Calu3 (cell line): Measurements from ENCODE around the gene ACSS3. TPM values are rescaled to one million over a fixed set of nuclear protein-coding genes. Genes with fewer than 3 reads are reported as not detected.

Experiments
- BruUV-seq: library from RNA; stranded (reverse); fragments of 400-500 nt; replicated peaks from 2 replicates; lab custom pipeline; 2021; lab: Mats Ljungman, UMichigan
- CTCF ChIA-PET: fragments of 300-600 bp; sonication (Branson Sonifier 250); formaldehyde crosslinking; loops from one replicate; lab custom pipeline; 2022; ENCODE audit warnings: antibody characterized with exemption; lab: Charles Lee
- DNase-seq: peaks from one replicate; pipeline ENCODE4 v3.0.0; 2022
- H3K27ac Mint-ChIP-seq: one replicate; pipeline ENCODE4 v1.8.0; 2022; ENCODE audit warnings: mixed read lengths; ENCODE audit not compliant: unreplicated experiment
- H3K27me3 Mint-ChIP-seq: one replicate; pipeline ENCODE4 v1.8.0; 2022; ENCODE audit warnings: mixed read lengths; ENCODE audit not compliant: unreplicated experiment
- H3K36me3 Mint-ChIP-seq: one replicate; pipeline ENCODE4 v1.8.0; 2022; ENCODE audit warnings: mild to moderate bottlenecking, moderate library complexity, mixed read lengths; ENCODE audit not compliant: insufficient read depth, unreplicated experiment
- H3K4me1 Mint-ChIP-seq: one replicate; pipeline ENCODE4 v1.8.0; 2022; ENCODE audit warnings: mild to moderate bottlenecking, low read depth, mixed read lengths; ENCODE audit not compliant: unreplicated experiment
- H3K4me3 Mint-ChIP-seq: one replicate; pipeline ENCODE4 v1.8.0; 2022; ENCODE audit warnings: mild to moderate bottlenecking, low read depth, moderate library complexity, mixed read lengths; ENCODE audit not compliant: unreplicated experiment
- H3K9me3 Mint-ChIP-seq: one replicate; pipeline ENCODE4 v1.8.0; 2022; ENCODE audit warnings: low read depth, mixed read lengths; ENCODE audit not compliant: unreplicated experiment
- intact Hi-C: fragments of 100-400 bp; cut with micrococcal nuclease; formaldehyde crosslinking; loops from one replicate; pipeline ENCODE4 v1.10.0; 2022; ENCODE audit not compliant: unreplicated experiment
- total RNA-seq: library from RNA; stranded (reverse); gene quantifications from 2 replicates; pipeline ENCODE4 v1.2.3, GENCODE V29; 2022
- TF ChIP-seq, protein P1 (sequence below): fragments of 200-600 bp; IDR thresholded peaks from one replicate; pipeline ENCODE4 v1.8.0; 2022; ENCODE audit warnings: antibody characterized with exemption; ENCODE audit not compliant: unreplicated experiment

Gene ACSS3
- total RNA-seq, 1 experiment from 2014 or later = 0.21 TPM

DNA sequence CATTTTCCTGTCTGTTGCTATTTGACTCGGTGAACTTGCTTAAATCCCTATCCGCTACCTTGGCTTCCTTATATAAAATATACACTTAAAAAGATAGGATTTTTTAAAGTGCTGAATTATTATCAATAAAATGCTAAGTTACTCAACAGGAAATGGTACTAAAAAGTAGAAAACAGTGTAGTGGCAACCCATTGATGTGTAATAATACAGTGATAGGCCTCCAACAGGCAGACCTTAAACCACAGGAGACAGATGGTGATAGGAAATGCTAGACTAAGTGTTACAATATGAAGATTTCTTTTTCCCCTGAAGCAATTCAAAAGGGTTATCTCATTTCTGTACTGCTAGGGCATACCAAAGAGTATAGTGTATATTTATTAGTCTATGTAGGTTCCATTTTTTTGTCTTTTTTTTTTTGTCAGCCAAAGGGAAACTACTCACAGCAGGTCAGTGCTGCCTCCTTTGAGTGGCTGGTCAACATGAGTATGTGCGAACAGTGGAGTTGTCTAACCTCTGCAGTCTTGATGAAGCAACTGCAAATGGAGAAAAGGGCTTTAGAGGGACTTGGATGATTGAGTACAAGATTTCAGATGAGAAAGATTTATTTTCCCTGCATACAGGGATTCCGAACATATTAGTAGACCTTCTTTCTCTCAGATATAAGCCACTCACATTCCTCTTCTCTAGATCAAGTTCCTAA lies 183.8 kb downstream of the ACSS3 start:
- H3K36me3 Mint-ChIP-seq = no peaks in the 10 kb centered on the region
- CTCF ChIA-PET = no interaction called here
- intact Hi-C loops = loop anchor here (5.0 kb wide), 1 partner anchor 504 kb away; no protein-coding TSS in a partner anchor
- H3K4me1 Mint-ChIP-seq = no peaks in the 10 kb centered on the region
- no peak overlapping the region for H3K27ac Mint-ChIP-seq
- no peaks in the 10 kb centered on the region for H3K9me3 Mint-ChIP-seq
- no TSS peak for BruUV-seq
- no peak for DNase-seq
- H3K4me3 Mint-ChIP-seq = no peak overlapping the region
- TF ChIP-seq, protein P1, sequence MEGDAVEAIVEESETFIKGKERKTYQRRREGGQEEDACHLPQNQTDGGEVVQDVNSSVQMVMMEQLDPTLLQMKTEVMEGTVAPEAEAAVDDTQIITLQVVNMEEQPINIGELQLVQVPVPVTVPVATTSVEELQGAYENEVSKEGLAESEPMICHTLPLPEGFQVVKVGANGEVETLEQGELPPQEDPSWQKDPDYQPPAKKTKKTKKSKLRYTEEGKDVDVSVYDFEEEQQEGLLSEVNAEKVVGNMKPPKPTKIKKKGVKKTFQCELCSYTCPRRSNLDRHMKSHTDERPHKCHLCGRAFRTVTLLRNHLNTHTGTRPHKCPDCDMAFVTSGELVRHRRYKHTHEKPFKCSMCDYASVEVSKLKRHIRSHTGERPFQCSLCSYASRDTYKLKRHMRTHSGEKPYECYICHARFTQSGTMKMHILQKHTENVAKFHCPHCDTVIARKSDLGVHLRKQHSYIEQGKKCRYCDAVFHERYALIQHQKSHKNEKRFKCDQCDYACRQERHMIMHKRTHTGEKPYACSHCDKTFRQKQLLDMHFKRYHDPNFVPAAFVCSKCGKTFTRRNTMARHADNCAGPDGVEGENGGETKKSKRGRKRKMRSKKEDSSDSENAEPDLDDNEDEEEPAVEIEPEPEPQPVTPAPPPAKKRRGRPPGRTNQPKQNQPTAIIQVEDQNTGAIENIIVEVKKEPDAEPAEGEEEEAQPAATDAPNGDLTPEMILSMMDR = no peak
- no peaks in the 10 kb centered on the region for H3K27me3 Mint-ChIP-seq

DNA sequence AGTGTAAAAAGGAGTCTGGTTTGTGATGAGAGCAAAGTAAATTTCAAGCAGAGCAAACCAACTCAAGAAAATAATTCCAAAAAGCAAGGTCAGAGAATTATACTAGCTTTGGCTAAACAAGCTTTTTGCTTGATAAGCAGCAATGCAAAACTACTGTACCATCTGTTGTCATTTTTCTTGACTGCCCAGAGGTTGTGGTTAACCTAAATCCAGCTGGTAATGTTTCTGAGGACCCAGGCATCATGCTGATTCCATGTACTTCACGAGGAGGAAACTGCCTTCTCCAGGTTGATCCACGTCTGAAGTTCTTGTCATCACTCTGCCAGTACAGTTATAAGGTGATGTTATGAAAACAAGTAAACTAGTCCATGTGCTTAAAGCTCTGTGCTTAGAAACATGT lies 185.2 kb downstream of the ACSS3 start:
- no TSS peak for BruUV-seq
- Mint-ChIP-seq H3K4me1 (no peaks in the 10 kb centered on the region), H3K36me3 (no peaks in the 10 kb centered on the region), H3K27ac (no peak overlapping the region), H3K9me3 (no peaks in the 10 kb centered on the region), H3K27me3 (no peaks in the 10 kb centered on the region), H3K4me3 (no peak overlapping the region)
- intact Hi-C loops = loop anchor here (5.0 kb wide), 1 partner anchor 506 kb away; no protein-coding TSS in a partner anchor
- CTCF ChIA-PET = interaction anchor here (0.6 kb wide), 2 partner anchors 12 to 808 kb away, joined by 3 to 5 read pairs; no protein-coding TSS in a partner anchor
- DNase-seq = no peak
- TF ChIP-seq, protein P1 = no peak

DNA sequence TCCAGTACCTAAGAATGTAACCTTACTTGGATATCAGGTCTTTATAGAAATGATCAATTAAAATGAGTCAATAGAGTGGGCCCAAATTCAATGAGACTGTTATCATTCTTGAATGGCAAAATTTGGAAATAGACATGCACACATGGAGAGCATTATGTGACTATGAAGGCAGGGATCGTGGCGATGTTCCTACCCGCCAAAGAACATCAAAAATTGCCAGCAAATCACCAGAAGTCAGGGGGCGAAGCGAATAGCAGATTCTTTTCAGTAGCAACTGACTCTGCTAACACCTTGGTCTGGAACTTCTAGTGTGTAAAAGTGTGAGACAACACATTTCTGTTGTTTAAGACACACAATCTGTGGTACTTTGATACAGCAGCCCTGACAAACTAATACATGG lies 192.5 kb downstream of the ACSS3 start:
- BruUV-seq = no TSS peak
- no peaks in the 10 kb centered on the region for H3K36me3 Mint-ChIP-seq
- no peaks in the 10 kb centered on the region for H3K9me3 Mint-ChIP-seq
- DNase-seq = no peak
- TF ChIP-seq, protein P1 = no peak
- no peak overlapping the region for H3K4me3 Mint-ChIP-seq
- intact Hi-C loops = no loop called here
- H3K27me3 Mint-ChIP-seq = no peaks in the 10 kb centered on the region
- H3K4me1 Mint-ChIP-seq = no peaks in the 10 kb centered on the region
- CTCF ChIA-PET = no interaction called here
- H3K27ac Mint-ChIP-seq = no peak overlapping the region

DNA sequence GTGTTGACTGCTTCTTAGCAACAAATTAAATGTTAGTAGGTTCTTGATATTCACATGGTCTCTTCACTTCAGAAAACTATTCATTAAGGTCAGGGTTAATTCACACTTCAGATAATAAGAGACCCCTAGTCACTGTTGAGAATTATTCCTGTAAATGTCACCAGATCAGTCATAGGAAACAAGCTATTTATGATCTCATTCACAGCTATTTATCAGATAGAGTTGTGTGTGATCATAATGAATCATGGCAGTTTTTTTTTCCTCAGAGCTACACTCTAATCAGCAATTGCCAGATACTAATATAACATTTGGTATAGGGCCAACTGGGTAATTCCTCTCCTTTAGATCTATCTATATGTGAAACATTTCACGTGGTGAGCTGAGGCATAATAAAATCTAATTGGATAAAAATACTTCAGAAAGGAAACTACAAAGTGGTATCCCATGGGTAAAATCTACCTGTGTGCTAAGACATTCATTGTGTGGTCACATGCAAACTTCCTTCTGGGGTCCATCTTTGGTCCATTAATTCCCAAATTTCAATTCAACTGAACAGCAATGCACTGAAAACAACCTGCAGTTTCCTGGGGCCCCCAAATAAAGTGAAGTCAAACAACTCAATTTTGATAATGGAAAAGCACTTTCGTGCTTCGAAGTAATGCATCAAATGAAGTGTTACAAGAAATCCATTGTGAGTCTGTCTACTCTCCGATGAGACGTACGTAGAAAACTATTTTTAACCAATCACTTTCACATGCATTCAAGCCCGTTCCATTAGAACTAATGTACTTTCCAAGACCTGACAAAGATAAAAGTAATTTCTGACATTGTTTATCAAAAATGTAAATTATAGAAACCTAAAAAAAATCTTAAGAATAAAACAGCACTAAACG lies 197.0 kb downstream of the ACSS3 start:
- no peaks in the 10 kb centered on the region for H3K27me3 Mint-ChIP-seq
- no peak overlapping the region for H3K4me3 Mint-ChIP-seq
- intact Hi-C loops = no loop called here
- DNase-seq = no peak
- no peak overlapping the region for H3K27ac Mint-ChIP-seq
- H3K36me3 Mint-ChIP-seq = no peaks in the 10 kb centered on the region
- CTCF ChIA-PET = interaction anchor here (0.7 kb wide), 1 partner anchor 12 kb away, joined by 3 read pairs; no protein-coding TSS in a partner anchor
- no peaks in the 10 kb centered on the region for H3K9me3 Mint-ChIP-seq
- H3K4me1 Mint-ChIP-seq = no peaks in the 10 kb centered on the region
- TF ChIP-seq, protein P1 = no peak
- no TSS peak for BruUV-seq
